Fibroblast of mammary gland (primary cell): ENCODE data around the gene LSM11.

ENCODE experiments used
- DNase-seq: peaks from one replicate; pipeline ENCODE4 v3.0.0-alpha.2; 2010; ENCODE audit warnings: low read depth
- H3K4me3 ChIP-seq: 2 replicates; pipeline ENCODE4 v1.5.1; 2011; ENCODE audit warnings: low read depth, mild to moderate bottlenecking, low read length, moderate library complexity; ENCODE audit not compliant: control insufficient read depth
- CTCF ChIP-seq: conservative IDR thresholded peaks from 2 replicates; pipeline ENCODE4 v1.5.1; 2011; ENCODE audit warnings: low read depth, low read length, inconsistent platforms; ENCODE audit not compliant: control insufficient read depth, insufficient read depth

The LSM11 gene

GRCh38 chr5:157739388-157740228 is 3.9 kb upstream of the LSM11 start:
- no peak overlapping the region for H3K4me3 ChIP-seq
- DNase-seq, result no peak

GRCh38 chr5:157740229-157740610 is 3.3 kb upstream of the LSM11 start:
- H3K4me3 ChIP-seq, result no peak overlapping the region
- DNase-seq, result no peak
- TF ChIP-seq CTCF, result peak; percentile 57

More at GRCh38 chr5:157739388-157740228, 3.9 kb upstream of the LSM11 start:
- no peak for TF ChIP-seq CTCF

GRCh38 chr5:157741131-157741530 is 2.4 kb upstream of the LSM11 start:
- no peak for TF ChIP-seq CTCF
- H3K4me3 ChIP-seq, result no peak overlapping the region
- DNase-seq, result no peak

- H3K4me3 ChIP-seq, result peak overlapping the region; percentile 70
- no peak for TF ChIP-seq CTCF
- DNase-seq, result no peak
These were observed 819 bp downstream of the LSM11 start for GRCh38 chr5:157744051-157745011.

- TF ChIP-seq CTCF, result no peak
- peak overlapping the region; percentile 70 for H3K4me3 ChIP-seq
- DNase-seq, result no peak
These were observed 1.5 kb downstream of the LSM11 start for GRCh38 chr5:157745041-157745456.

GRCh38 chr5:157747173-157747740 is 3.7 kb downstream of the LSM11 start:
- TF ChIP-seq CTCF, result no peak
- H3K4me3 ChIP-seq, result no peak overlapping the region
- DNase-seq, result no peak
